Stimulated activated memory B cell treated with anti-CD40 and anti-IgM and Interleukin-4, amounts not matched to agents 10 μg/mL and 1 μg/mL and 100 μg/mL, for 72 hours (primary cell): ENCODE results near the gene DGAT2L6.
"Not testable (repeated sequence)": the region's sequence is repeated elsewhere in the genome, so short reads cannot be mapped to it uniquely, and the experiment has no call there.

Experiments used
- ATAC-seq: fragments of 150-1000 bp; cut with Tn5 transposase; 2 replicates; pipeline ENCODE4 v1.10.0; 2021
- H3K27ac Mint-ChIP-seq: one replicate; pipeline ENCODE4 v1.8.0; 2022; ENCODE audit warnings: mild to moderate bottlenecking, mixed read lengths
- H3K27me3 Mint-ChIP-seq: one replicate; pipeline ENCODE4 v1.8.0; 2022; ENCODE audit warnings: mixed read lengths
- H3K36me3 Mint-ChIP-seq: one replicate; pipeline ENCODE4 v1.8.0; 2022; ENCODE audit warnings: mixed read lengths
- H3K4me1 Mint-ChIP-seq: one replicate; pipeline ENCODE4 v1.8.0; 2022; ENCODE audit warnings: mixed read lengths
- H3K4me3 Mint-ChIP-seq: one replicate; pipeline ENCODE4 v1.8.0; 2022; ENCODE audit warnings: mild to moderate bottlenecking, moderate library complexity, mixed read lengths
- H3K9me3 Mint-ChIP-seq: one replicate; pipeline ENCODE4 v1.8.0; 2022; ENCODE audit warnings: mixed read lengths

DGAT2L6 gene

DNA sequence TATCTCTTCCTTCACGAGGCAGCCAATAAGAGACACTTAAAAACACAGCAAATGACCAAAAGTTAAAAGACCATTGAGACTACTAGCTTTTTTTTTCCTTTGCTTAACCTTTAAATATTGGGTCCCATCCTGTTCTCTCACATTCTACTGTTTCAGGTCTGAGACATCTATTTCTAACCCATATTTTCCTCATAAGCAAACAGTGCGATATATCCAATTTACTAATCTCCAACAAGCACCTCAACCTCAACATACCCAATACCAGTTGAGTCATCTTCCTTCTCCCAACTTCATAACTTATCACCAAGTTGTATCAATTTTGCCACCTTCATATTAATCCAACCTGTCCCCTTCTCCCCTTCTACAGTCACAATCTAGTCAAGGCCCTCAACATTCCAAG, 64.2 kb downstream of the DGAT2L6 start:
- ATAC-seq: no peak
- no peaks in the 10 kb centered on the region for H3K27me3 Mint-ChIP-seq
- no peaks in the 10 kb centered on the region for H3K36me3 Mint-ChIP-seq
- no peaks in the 10 kb centered on the region for H3K4me1 Mint-ChIP-seq
- H3K9me3 Mint-ChIP-seq: no peaks in the 10 kb centered on the region
- no peak overlapping the region for H3K27ac Mint-ChIP-seq
- H3K4me3 Mint-ChIP-seq: no peak overlapping the region

DNA sequence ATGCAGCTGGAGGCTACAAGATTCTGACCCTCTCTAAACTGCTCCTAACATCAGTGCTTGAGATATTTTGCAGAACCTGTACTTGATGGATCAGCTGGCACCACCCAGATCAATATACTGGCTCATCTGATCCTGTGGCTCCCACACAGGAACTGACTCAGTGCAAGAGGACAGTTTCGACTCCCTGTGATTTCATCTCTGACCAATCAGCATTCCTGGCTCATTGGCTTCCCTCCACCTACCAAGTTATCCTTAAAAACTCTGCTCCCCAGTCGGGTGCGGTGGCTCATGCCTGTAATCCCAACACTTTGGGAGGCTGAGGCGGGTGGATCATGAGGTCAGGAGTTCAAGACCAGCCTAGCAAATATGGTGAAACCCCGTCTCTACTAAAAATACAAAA, 66.3 kb downstream of the DGAT2L6 start:
- ATAC-seq, H3K36me3 Mint-ChIP-seq, H3K4me1 Mint-ChIP-seq, H3K27ac Mint-ChIP-seq, H3K9me3 Mint-ChIP-seq, H3K4me3 Mint-ChIP-seq, H3K27me3 Mint-ChIP-seq: not testable (repeated sequence)

DNA sequence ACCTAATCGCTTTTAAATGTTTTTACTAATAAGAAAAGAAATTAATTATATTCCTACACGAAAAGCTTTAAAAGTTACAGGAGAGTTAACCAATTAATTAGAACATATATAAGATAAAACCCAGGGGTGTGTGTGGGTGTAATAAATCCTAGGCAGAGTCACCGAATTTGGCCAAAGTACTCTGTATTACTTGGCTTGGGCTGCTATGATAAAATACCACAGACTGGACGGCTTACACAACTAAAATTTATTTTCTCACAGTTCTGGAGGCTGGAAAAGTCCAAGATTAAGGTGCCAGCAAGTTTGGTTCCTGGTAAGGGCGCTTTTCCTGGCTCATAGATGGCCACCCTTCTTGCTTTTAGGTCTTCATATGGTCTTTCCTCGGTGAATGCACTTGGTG, 67.6 kb downstream of the DGAT2L6 start:
- ATAC-seq: no peak
- Mint-ChIP-seq H3K4me3 (no peak overlapping the region), H3K36me3 (no peaks in the 10 kb centered on the region), H3K27ac (no peak overlapping the region), H3K9me3 (no peaks in the 10 kb centered on the region), H3K27me3 (no peaks in the 10 kb centered on the region), H3K4me1 (no peaks in the 10 kb centered on the region)

DNA sequence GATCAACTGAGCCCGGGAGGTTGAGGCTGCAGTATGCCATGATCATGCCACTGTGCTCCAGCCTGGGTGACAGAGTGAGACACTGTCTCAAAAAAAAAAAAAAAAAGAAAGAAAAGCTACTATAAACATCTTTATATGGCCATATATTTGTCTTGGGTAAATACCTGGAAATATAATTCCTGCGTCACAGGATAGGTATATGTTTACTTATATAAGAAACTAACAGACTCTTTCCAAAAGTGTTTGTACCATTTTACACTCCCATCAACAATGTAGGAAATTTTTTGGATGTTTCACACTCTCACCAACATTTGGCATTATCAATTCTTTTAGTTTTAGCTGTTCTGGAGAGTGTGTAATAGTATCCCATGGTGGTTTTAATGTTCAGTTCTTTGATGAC, 70.0 kb downstream of the DGAT2L6 start:
- no peaks in the 10 kb centered on the region for H3K36me3 Mint-ChIP-seq
- H3K27me3 Mint-ChIP-seq: no peaks in the 10 kb centered on the region
- H3K27ac Mint-ChIP-seq: no peak overlapping the region
- H3K4me3 Mint-ChIP-seq: no peak overlapping the region
- ATAC-seq: no peak
- H3K9me3 Mint-ChIP-seq: no peaks in the 10 kb centered on the region
- no peaks in the 10 kb centered on the region for H3K4me1 Mint-ChIP-seq

DNA sequence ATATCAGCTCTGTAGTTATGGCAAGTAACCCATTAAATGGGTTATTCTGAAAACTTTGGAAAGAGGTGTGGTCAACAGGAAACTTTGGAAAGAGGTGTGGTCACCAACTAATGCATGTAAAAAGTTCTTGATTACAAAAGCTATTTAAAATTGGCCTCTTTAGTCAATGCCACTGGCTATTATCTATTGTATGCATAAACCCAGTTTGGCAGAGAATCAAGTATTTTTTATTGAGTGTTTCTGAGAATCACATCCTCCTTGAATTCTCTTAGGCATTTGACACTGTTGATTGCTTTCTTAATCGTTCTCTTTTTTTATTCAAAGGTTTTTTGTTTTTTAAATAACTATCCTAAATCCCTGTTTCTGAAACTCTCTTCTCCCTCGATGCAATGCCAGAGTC, 75.2 kb downstream of the DGAT2L6 start:
- Mint-ChIP-seq H3K36me3 (peaks cover 14% of the 10 kb centered on the region), H3K9me3 (no peaks in the 10 kb centered on the region), H3K27me3 (no peaks in the 10 kb centered on the region), H3K27ac (no peak overlapping the region), H3K4me3 (no peak overlapping the region), H3K4me1 (no peaks in the 10 kb centered on the region)
- no peak for ATAC-seq

DNA sequence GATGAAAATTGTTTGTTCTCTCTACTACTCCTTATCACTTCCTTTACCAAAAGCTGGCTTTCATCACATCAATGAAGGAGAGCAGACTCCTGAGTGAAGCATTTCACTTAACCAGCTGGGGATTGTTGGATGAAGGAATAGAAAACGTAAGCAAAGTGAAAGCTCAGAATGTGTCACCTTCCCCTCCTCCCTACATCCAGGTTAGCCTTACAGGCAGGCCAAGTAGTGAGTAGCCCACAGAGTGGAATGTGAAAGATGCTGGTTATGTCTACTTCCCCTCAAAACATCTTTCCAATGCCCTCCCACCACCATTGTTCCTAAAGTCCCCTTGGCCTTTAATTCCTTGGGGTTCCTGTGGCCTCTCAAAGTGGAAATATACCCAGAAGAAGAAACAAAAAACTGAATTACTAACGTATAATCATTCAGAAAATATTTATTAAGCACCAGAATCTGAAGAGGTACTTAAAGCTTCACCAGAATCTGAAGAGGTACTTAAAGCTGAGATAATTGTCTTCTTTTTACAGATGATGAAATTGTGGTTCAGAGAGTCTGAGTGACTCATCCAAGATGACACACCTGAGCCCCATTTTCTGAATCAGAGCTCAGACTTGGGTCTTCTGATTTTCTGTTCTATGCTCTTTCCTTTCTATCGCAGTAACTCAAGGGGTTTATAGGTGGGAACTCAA, 76.2 kb downstream of the DGAT2L6 start:
- Mint-ChIP-seq H3K27me3 (no peaks in the 10 kb centered on the region), H3K27ac (no peak overlapping the region), H3K4me3 (no peak overlapping the region), H3K4me1 (no peaks in the 10 kb centered on the region), H3K36me3 (peaks cover 22% of the 10 kb centered on the region), H3K9me3 (no peaks in the 10 kb centered on the region)
- no peak for ATAC-seq

DNA sequence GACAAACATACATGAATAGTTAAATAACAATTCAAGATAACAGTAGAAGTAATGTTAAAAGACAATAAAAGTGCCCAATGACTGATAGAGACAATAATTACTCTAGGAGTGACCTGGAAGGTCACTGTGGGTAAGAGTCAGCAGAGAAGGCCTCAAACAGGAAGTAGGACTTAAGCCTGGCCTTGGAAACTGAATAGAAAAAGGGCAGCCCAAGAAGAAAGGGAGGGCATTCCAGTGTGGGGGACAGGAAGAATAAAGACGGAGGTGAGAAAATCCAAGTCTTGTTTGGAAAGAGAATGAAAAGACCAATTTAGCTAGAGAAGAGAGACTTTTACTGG, 76.7 kb downstream of the DGAT2L6 start:
- no peak overlapping the region for H3K4me3 Mint-ChIP-seq
- H3K4me1 Mint-ChIP-seq: no peaks in the 10 kb centered on the region
- no peaks in the 10 kb centered on the region for H3K9me3 Mint-ChIP-seq
- H3K27ac Mint-ChIP-seq: no peak overlapping the region
- no peak for ATAC-seq
- H3K27me3 Mint-ChIP-seq: no peaks in the 10 kb centered on the region
- H3K36me3 Mint-ChIP-seq: peaks cover 27% of the 10 kb centered on the region

DNA sequence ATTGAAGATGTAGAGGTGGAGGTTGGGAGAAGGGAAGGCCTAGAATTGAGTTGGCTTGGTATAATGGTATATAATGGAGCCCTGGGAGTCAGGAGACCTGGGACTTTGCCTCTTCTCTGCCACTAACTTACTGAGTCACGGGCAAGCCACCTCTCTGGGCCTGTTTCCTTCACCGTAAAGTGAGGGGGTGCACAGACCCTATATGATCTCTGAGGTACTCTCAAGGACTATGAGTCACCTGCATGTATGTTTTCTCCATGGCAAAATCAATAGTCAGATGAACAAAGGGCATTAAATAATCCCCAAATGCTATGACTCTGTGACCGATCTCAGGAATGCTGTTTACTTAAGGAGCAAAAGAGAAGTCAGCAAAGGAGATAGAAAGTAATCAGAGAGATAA, 77.6 kb downstream of the DGAT2L6 start:
- Mint-ChIP-seq H3K27me3 (no peaks in the 10 kb centered on the region), H3K9me3 (no peaks in the 10 kb centered on the region), H3K4me3 (no peak overlapping the region), H3K27ac (no peak overlapping the region), H3K36me3 (peaks cover 29% of the 10 kb centered on the region), H3K4me1 (no peaks in the 10 kb centered on the region)
- ATAC-seq: no peak
